SK-MEL-5 (cell line): ENCODE data around the gene IGFBPL1. TPM values are rescaled to one million over a fixed set of nuclear protein-coding genes. Genes with fewer than 3 reads are reported as not detected.

Experiments
- DNase-seq: peaks from one replicate; pipeline ENCODE4 v3.0.0-alpha.2; 2016; ENCODE audit warnings: low read depth, low spot score
- in situ Hi-C: cut with HindIII; loops from 2 replicates; pipeline ENCODE4 v1.10.0; 2016; ENCODE audit warnings: low sequenced_read_pairs, high pct_unique_total_duplicates, low pct_unique_long_range_greater_than_20kb
- total RNA-seq: library from RNA; depleted of rRNA; stranded (reverse); fragments of >200 nt; shearing (Covaris generic); gene quantifications from 2 replicates; pipeline ENCODE4 v1.2.3, GENCODE V29; 2014

The IGFBPL1 gene
- total RNA-seq, 1 experiment from 2014 or later = 8.5 TPM

DNA sequence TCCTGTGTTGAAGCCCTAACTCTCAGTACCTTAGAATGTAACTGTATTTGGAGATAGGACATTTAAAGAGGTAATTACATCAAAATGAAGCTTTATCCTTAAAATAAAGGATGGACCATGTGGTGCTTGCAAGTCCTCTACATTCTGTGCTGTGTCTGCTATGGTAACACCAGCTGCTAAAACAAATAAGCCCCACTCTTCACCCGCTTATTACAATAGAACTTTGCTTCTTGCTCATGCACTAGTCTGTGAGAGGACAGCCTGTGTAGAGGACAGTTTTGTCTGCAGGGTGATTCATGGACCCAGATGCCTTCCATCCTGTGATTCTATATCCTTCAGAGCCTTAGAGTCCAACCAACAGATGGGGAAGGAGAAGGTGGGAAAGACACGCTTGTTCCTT is 12.5 kb upstream of the IGFBPL1 start:
- no peak for DNase-seq
- in situ Hi-C loops = no loop called here

DNA sequence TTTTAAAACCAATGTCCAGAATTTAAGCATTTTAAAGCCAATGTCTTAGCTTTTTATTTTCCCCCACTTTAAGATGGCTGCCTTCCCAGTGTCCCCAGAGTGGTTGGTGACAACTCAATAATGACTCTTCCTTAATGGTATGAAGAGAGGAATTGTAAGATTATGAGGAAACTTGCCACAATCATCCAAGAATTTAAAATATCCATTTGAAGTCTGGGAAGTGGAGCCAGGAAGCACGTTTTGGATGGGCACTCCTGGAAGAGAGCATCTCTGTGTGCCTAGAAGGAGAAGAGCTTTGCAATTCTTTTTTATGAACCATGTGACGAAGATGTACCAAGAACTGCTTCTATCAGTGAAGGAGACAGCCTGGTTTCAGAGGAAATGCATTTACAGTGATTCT is 11.3 kb upstream of the IGFBPL1 start:
- DNase-seq = no peak
- in situ Hi-C loops = no loop called here

DNA sequence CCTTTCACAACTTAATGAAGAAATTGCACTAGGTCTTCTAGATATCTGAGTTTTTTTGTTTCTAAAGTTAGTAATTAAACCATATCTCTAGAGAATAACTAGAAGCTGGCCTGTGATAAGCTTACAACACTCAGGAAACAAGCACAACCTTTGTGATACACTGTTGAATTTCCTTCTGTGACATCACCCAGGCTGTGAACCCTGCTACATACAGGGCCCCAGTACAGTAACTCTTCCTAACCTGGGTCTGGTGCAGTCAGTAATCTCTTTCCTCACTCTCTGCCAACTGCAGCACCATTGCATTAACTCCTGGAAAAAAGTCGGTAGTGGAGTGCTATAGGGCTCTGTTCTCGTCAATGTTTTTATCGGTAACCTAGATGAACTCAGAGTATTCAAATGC is 10.6 kb upstream of the IGFBPL1 start:
- in situ Hi-C loops = no loop called here
- DNase-seq = peak; percentile 3

DNA sequence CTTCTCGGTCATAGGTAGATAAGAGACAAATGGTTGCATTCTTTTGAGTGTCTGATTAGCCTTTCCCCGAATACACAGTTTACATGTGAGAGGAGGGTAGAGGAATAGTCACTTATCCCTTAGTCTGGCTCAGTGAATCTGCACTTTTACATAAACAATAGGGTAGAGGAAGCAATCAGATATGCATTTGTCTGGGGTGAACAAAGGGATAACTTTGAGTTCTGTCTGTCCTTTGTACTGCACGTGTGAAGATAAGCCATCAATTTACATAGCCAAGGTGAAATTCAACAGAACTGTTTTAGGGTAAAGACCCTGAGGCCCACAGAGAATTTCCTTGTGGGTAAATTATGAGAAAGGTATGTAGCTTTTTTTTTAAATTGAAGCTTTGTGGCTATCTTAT is 10.1 kb upstream of the IGFBPL1 start:
- DNase-seq = no peak
- in situ Hi-C loops = no loop called here

- in situ Hi-C loops = no loop called here
- peak; percentile 55 for DNase-seq
Measured at GRCh38 chr9:38432922-38433510, 8.8 kb upstream of the IGFBPL1 start.

DNA sequence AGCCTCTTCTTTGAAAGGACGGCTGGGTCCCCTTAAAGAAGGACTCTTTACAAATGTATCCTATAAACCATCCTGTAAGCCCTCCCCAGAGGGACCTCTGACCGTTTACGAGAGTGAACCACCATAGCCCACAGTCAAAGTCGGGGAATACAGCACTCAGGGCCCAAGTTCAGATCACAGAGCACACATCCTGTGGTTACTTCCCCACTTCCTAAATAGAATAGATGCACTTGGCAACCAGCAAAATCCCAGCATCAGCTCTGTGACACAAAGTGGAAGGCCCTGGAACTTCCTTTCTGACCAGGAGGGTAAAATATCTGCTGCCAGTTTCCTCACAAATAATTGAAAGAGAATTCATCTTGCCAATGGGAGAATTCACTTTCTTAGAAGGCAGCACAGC is 6.9 kb upstream of the IGFBPL1 start:
- in situ Hi-C loops = no loop called here
- DNase-seq = no peak

- no peak for DNase-seq
- in situ Hi-C loops = no loop called here
Measured at GRCh38 chr9:38428062-38428461, 3.8 kb upstream of the IGFBPL1 start.

GRCh38 chr9:38424918-38425317 is 664 bp upstream of the IGFBPL1 start:
- no peak for DNase-seq
- in situ Hi-C loops = no loop called here

- in situ Hi-C loops = no loop called here
- DNase-seq = no peak
Measured at GRCh38 chr9:38423273-38423972, 831 bp downstream of the IGFBPL1 start.

GRCh38 chr9:38422555-38423260 is 1.5 kb downstream of the IGFBPL1 start:
- no peak for DNase-seq
- in situ Hi-C loops = no loop called here

- in situ Hi-C loops = no loop called here
- peak; percentile 31 for DNase-seq
Measured at GRCh38 chr9:38421498-38422211, 2.6 kb downstream of the IGFBPL1 start.

DNA sequence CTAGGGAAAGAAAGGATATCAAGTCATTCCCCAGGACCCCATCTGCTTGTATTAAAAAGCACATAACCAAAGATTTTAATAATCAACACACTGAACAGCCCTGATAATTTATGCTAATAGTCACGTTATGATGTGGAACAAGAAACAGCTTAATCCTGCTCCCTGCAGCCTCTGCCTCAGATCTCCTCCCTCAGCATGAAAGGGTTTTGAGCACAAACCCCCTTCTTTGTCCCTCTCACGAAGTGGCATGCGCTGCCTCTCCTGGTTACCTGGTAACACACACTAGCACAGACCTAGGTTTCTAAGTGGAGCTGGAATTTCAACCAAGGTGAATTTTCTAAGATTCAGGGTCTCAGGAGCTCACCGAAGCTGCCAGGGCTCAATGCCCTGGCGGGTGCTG is 5.1 kb downstream of the IGFBPL1 start:
- DNase-seq = no peak
- in situ Hi-C loops = no loop called here

DNA sequence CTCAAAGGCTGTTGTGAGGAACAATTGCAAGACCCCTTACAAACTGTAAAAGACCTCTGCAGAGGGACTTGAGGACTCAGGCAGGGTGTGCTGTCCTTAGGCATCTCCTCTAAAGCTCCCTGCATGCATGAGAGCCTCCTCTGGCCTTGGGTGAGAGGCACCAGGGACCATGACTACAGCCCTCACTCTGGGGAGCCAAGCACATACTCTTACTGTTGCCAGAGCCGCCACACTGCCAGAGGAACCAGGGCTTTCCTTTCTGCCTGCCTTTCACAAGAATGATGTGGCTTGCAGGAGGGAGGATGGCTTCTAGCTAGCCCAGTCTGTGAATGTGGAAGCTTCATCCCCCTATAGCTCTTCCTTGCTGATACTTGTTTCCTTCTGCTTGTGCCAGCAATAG is 5.9 kb downstream of the IGFBPL1 start:
- in situ Hi-C loops = no loop called here
- no peak for DNase-seq

- in situ Hi-C loops = no loop called here
- peak; percentile 71 for DNase-seq
Measured at GRCh38 chr9:38417003-38417945, 7.0 kb downstream of the IGFBPL1 start.

- DNase-seq = no peak
- in situ Hi-C loops = no loop called here
Measured at GRCh38 chr9:38416461-38416860, 7.8 kb downstream of the IGFBPL1 start.

DNA sequence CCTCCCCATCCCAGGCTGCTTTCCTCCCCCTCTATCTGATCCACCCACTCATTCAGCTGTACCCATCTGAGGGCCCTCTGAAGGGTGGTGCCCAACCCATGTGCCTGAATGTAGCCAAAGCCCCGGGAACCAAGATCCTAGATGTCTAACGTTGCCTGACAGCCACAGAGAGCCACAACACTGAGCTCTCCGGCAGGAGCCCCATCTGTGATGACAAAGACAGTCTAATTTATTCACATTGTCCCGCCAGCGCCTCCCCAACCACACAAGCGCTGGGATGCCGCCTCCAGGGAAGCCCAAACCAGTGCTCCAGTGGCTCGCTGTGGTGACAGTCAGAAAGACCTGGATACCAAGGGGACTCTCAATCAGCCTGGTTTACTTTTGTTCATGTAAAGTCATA is 8.4 kb downstream of the IGFBPL1 start:
- DNase-seq = no peak
- in situ Hi-C loops = no loop called here

DNA sequence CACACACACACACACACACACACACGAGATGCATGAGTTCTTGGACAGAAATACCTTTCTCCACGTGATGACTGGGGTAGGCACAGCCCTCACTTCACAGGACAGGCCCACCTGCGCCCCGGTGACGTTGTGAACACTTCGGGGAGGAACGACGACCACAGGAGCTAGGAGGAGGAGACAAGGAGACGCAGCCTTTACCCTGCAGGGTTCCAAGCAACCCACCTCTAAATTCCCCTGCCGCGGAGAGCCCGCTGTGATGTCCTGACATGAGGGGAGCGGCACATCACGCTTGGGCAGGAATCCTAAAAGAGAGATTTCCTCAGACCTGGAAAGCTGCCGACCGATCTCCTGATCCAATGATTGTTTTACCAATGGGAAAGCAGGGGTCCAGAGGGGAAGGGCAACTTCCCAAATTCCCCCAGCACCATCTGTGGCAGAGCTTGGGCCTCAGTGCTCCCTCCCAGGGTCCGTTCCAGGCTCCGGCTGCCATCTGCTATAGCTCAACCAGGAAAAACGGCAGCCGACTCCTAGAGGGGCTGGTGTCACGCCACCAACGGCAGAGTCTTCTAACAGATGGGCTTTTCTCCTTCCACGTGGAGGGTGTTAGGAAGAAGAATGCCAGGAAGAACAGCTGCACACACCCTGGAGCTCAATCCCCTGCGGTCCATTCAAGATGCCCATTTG is 10.1 kb downstream of the IGFBPL1 start:
- in situ Hi-C loops = no loop called here
- no peak for DNase-seq
